CD4-positive, alpha-beta T cell treated with Interleukin-6 at 100 ng/mL for 8 hours (primary cell): Measurements from ENCODE around the gene AFTPH.

Source experiments
- DNase-seq: peaks from one replicate; pipeline ENCODE4 v3.0.0-alpha.2; 2020; ENCODE audit warnings: mixed read lengths, low spot score

Gene AFTPH

GRCh38 chr2:64523666-64524603 lies at the start of gene AFTPH:
TSS of gene AFTPH (plus strand) at chr2:64524328. CDS start at chr2:64551475, 27,147 bp downstream.
- DNase-seq, result peak; percentile 99

- no peak for DNase-seq
These were observed 49.5 kb upstream of the AFTPH start for GRCh38 chr2:64474636-64475035.

GRCh38 chr2:64477037-64477436 lies 47.1 kb upstream of the AFTPH start:
- no peak for DNase-seq

GRCh38 chr2:64477979-64478378 lies 46.1 kb upstream of the AFTPH start:
- no peak for DNase-seq

- DNase-seq, result no peak
These were observed 45.5 kb upstream of the AFTPH start for GRCh38 chr2:64478502-64479230.

- DNase-seq, result no peak
These were observed 44.6 kb upstream of the AFTPH start for GRCh38 chr2:64479259-64480117.

- no peak for DNase-seq
These were observed 42.5 kb upstream of the AFTPH start for GRCh38 chr2:64481665-64482064.

- DNase-seq, result no peak
These were observed 41.9 kb upstream of the AFTPH start for GRCh38 chr2:64482243-64482642.

- DNase-seq, result no peak
These were observed 41.2 kb upstream of the AFTPH start for GRCh38 chr2:64482765-64483504.

- no peak for DNase-seq
These were observed 38.8 kb upstream of the AFTPH start for GRCh38 chr2:64485331-64485730.

- no peak for DNase-seq
These were observed 38.2 kb upstream of the AFTPH start for GRCh38 chr2:64485961-64486360.

- no peak for DNase-seq
These were observed 36.7 kb upstream of the AFTPH start for GRCh38 chr2:64487256-64488049.

GRCh38 chr2:64488050-64488974 lies 35.8 kb upstream of the AFTPH start:
- peak; percentile 71 for DNase-seq

- no peak for DNase-seq
These were observed 34.9 kb upstream of the AFTPH start for GRCh38 chr2:64489081-64489751.

- no peak for DNase-seq
These were observed 32.7 kb upstream of the AFTPH start for GRCh38 chr2:64491426-64491825.

GRCh38 chr2:64492272-64492671 lies 31.9 kb upstream of the AFTPH start:
- no peak for DNase-seq

GRCh38 chr2:64492821-64493220 lies 31.3 kb upstream of the AFTPH start:
- no peak for DNase-seq

GRCh38 chr2:64493788-64494187 lies 30.3 kb upstream of the AFTPH start:
- no peak for DNase-seq

- DNase-seq, result no peak
These were observed 25.7 kb upstream of the AFTPH start for GRCh38 chr2:64498438-64498837.
